Measurements from ENCODE around the gene SMURF2.
"Not testable (repeated sequence)": the region's sequence is repeated elsewhere in the genome, so short reads cannot be mapped to it uniquely, and the experiment has no call there.

DNA sequence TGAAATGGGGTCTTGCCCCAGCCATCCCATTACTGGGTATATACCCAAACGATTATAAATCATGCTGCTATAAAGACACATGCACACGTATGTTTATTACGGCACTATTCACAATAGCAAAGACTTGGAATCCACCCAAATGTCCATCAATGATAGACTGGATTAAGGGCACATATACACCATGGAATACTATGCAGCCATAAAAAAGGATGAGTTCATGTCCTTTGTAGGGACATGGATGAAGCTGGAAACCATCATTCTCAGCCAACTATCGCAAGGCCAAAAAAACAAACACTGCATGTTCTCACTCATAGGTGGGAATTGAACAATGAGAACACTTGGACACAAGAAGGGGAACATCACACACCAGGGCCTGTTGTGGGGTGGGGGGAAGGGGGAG lies 85.1 kb downstream of the SMURF2 start:
- TF ChIP-seq POLR2A (IDR thresholded peaks at IDR 0.05) = not testable (repeated sequence)
- TF ChIP-seq, protein P1, sequence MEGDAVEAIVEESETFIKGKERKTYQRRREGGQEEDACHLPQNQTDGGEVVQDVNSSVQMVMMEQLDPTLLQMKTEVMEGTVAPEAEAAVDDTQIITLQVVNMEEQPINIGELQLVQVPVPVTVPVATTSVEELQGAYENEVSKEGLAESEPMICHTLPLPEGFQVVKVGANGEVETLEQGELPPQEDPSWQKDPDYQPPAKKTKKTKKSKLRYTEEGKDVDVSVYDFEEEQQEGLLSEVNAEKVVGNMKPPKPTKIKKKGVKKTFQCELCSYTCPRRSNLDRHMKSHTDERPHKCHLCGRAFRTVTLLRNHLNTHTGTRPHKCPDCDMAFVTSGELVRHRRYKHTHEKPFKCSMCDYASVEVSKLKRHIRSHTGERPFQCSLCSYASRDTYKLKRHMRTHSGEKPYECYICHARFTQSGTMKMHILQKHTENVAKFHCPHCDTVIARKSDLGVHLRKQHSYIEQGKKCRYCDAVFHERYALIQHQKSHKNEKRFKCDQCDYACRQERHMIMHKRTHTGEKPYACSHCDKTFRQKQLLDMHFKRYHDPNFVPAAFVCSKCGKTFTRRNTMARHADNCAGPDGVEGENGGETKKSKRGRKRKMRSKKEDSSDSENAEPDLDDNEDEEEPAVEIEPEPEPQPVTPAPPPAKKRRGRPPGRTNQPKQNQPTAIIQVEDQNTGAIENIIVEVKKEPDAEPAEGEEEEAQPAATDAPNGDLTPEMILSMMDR (IDR thresholded peaks at IDR 0.05) = not testable (repeated sequence)
